ENCODE measurements around the gene DAAM2.

DNA sequence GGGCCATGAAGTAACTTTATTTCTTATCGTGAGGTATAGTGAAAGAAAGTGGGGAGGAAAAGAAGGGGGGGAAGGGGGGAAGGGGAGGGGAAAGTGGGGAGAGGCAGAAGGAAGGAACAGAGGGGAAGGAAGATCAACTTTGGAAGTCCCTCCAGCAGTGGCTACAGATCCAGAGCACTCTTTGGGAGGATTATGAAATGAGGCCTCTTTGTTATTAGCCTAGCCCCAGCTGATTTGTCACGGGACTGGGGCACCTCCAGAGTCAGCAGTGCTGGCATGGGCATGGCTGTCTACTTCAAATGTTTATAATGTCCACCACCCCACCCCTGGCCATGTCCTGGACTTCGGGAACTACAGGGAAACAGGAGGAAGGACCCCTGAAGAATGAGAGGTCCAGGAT lies 134.5 kb downstream of the DAAM2 start:
- no peak for TF ChIP-seq POLR2A (IDR thresholded peaks at IDR 0.05)
- no peak for TF ChIP-seq POLR2AphosphoS5 (IDR thresholded peaks at IDR 0.05)
- TF ChIP-seq, protein P1, sequence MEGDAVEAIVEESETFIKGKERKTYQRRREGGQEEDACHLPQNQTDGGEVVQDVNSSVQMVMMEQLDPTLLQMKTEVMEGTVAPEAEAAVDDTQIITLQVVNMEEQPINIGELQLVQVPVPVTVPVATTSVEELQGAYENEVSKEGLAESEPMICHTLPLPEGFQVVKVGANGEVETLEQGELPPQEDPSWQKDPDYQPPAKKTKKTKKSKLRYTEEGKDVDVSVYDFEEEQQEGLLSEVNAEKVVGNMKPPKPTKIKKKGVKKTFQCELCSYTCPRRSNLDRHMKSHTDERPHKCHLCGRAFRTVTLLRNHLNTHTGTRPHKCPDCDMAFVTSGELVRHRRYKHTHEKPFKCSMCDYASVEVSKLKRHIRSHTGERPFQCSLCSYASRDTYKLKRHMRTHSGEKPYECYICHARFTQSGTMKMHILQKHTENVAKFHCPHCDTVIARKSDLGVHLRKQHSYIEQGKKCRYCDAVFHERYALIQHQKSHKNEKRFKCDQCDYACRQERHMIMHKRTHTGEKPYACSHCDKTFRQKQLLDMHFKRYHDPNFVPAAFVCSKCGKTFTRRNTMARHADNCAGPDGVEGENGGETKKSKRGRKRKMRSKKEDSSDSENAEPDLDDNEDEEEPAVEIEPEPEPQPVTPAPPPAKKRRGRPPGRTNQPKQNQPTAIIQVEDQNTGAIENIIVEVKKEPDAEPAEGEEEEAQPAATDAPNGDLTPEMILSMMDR (IDR thresholded peaks at IDR 0.05): no peak
